Measurements from ENCODE around the gene KLK14. TPM values are rescaled to one million over a fixed set of nuclear protein-coding genes. Genes with fewer than 3 reads are reported as not detected.

KLK14 gene
- total RNA-seq, 2 donors from 2014 or later, result 4.2 to 5.3 TPM

GRCh38 chr19:51064534-51065220, 18.0 kb downstream of the KLK14 start, which contains the start of gene KLK13:
TSS of gene KLK13 (minus strand) at chr19:51065092. CDS start at chr19:51065067, 25 bp downstream.
- no peaks in the 10 kb centered on the region for H3K9me3 ChIP-seq

GRCh38 chr19:51063664-51064063, 19.0 kb downstream of the KLK14 start:
- H3K9me3 ChIP-seq, result no peaks in the 10 kb centered on the region
- no peak overlapping the region for H3K27ac ChIP-seq
- 87% methylated on average over 7 of the region's 7 CpGs for WGBS
- no peaks in the 10 kb centered on the region for H3K36me3 ChIP-seq
- no peaks in the 10 kb centered on the region for H3K4me1 ChIP-seq (replicated peaks)
- H3K27me3 ChIP-seq (replicated peaks; ENCODE audit: insufficient read depth), result no peaks in the 10 kb centered on the region
- intact Hi-C loops (cut with DNase I), result no loop called here
- no peak for DNase-seq (ENCODE audit: low spot score)
- TF ChIP-seq, protein P1, sequence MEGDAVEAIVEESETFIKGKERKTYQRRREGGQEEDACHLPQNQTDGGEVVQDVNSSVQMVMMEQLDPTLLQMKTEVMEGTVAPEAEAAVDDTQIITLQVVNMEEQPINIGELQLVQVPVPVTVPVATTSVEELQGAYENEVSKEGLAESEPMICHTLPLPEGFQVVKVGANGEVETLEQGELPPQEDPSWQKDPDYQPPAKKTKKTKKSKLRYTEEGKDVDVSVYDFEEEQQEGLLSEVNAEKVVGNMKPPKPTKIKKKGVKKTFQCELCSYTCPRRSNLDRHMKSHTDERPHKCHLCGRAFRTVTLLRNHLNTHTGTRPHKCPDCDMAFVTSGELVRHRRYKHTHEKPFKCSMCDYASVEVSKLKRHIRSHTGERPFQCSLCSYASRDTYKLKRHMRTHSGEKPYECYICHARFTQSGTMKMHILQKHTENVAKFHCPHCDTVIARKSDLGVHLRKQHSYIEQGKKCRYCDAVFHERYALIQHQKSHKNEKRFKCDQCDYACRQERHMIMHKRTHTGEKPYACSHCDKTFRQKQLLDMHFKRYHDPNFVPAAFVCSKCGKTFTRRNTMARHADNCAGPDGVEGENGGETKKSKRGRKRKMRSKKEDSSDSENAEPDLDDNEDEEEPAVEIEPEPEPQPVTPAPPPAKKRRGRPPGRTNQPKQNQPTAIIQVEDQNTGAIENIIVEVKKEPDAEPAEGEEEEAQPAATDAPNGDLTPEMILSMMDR (IDR thresholded peaks at IDR 0.05), result no peak
- no peak for TF ChIP-seq POLR2AphosphoS5 (IDR thresholded peaks at IDR 0.05)
- no peak for TF ChIP-seq POLR2A (IDR thresholded peaks at IDR 0.05)
- no peak overlapping the region for H3K4me3 ChIP-seq

More at GRCh38 chr19:51064534-51065220, 18.0 kb downstream of the KLK14 start, which contains the start of gene KLK13:
- Histone ChIP-seq H3K4me1 (replicated peaks) (no peaks in the 10 kb centered on the region), H3K27me3 (replicated peaks; ENCODE audit: insufficient read depth) (no peaks in the 10 kb centered on the region), H3K27ac (no peak within 1 kb of the TSS), H3K4me3 (peak within 1 kb of the TSS; percentile 5 to 21), H3K36me3 (no peaks in the 10 kb centered on the region)
- no peak for DNase-seq (ENCODE audit: low spot score)
- intact Hi-C loops (cut with DNase I), result no loop called here
- WGBS, result 13% methylated on average over 38 of the region's 38 CpGs
- TF ChIP-seq, protein P1 (IDR thresholded peaks at IDR 0.05), result no peak
- TF ChIP-seq POLR2AphosphoS5 (IDR thresholded peaks at IDR 0.05), result no peak
- TF ChIP-seq POLR2A (IDR thresholded peaks at IDR 0.05), result no peak

DNA sequence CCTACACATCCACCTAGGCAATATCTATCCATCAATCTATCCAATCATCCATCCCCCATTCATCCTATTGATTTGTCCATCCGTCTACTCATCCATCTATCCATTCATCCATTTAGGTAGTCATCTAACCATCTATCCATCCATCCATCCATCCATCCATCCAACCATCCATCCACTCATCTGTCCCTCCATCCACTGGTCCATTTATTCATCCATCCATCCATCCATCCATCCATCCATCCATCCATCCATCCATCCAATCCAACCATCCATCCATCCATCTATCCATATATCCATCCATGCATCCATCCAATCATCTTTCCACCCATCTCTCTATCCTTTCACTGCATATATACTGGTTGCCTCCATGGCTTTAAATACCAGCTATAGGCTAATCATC, 21.7 kb downstream of the KLK14 start:
- 93% methylated on average over 1 of the region's 1 CpG for WGBS
- no peaks in the 10 kb centered on the region for H3K4me1 ChIP-seq (replicated peaks)

GRCh38 chr19:51060336-51060735, 22.4 kb downstream of the KLK14 start:
- Histone ChIP-seq H3K27ac (no peak overlapping the region), H3K36me3 (no peaks in the 10 kb centered on the region), H3K4me3 (no peak overlapping the region), H3K9me3 (no peaks in the 10 kb centered on the region), H3K27me3 (replicated peaks; ENCODE audit: insufficient read depth) (no peaks in the 10 kb centered on the region), H3K4me1 (replicated peaks) (no peaks in the 10 kb centered on the region)
- intact Hi-C loops (cut with DNase I), result no loop called here
- no peak for TF ChIP-seq POLR2AphosphoS5 (IDR thresholded peaks at IDR 0.05)
- TF ChIP-seq POLR2A (IDR thresholded peaks at IDR 0.05), result no peak
- TF ChIP-seq, protein P1 (IDR thresholded peaks at IDR 0.05), result no peak
- WGBS, result 94% methylated on average over 4 of the region's 4 CpGs
- DNase-seq (ENCODE audit: low spot score), result no peak

More for the DNA sequence above, 21.7 kb downstream of the KLK14 start:
- no peaks in the 10 kb centered on the region for H3K27me3 ChIP-seq (replicated peaks; ENCODE audit: insufficient read depth)
- no peak overlapping the region for H3K27ac ChIP-seq
- intact Hi-C loops (cut with DNase I), result no loop called here
- TF ChIP-seq, protein P1 (IDR thresholded peaks at IDR 0.05), result no peak
- TF ChIP-seq POLR2A (IDR thresholded peaks at IDR 0.05), result no peak
- no peak for TF ChIP-seq POLR2AphosphoS5 (IDR thresholded peaks at IDR 0.05)
- H3K4me3 ChIP-seq, result no peak overlapping the region
- no peaks in the 10 kb centered on the region for H3K9me3 ChIP-seq
- no peaks in the 10 kb centered on the region for H3K36me3 ChIP-seq
- no peak for DNase-seq (ENCODE audit: low spot score)

- Histone ChIP-seq H3K4me1 (replicated peaks) (no peaks in the 10 kb centered on the region), H3K9me3 (no peaks in the 10 kb centered on the region), H3K36me3 (no peaks in the 10 kb centered on the region), H3K27ac (no peak overlapping the region), H3K4me3 (no peak overlapping the region), H3K27me3 (replicated peaks; ENCODE audit: insufficient read depth) (no peaks in the 10 kb centered on the region)
- TF ChIP-seq, protein P1 (IDR thresholded peaks at IDR 0.05), result no peak
- no peak for TF ChIP-seq POLR2A (IDR thresholded peaks at IDR 0.05)
- no peak for TF ChIP-seq POLR2AphosphoS5 (IDR thresholded peaks at IDR 0.05)
- 75% methylated on average over 7 of the region's 7 CpGs for WGBS
- intact Hi-C loops (cut with DNase I), result no loop called here
- DNase-seq (ENCODE audit: low spot score), result no peak
These were observed 23.0 kb downstream of the KLK14 start for GRCh38 chr19:51059715-51060114.
